Sigmoid colon (tissue), 7 donors: ENCODE data around the gene NOP56. TPM values are rescaled to one million over a fixed set of nuclear protein-coding genes. Genes with fewer than 3 reads are reported as not detected.

Experiments
- DNase-seq: peaks from one replicate; pipeline ENCODE4 v3.0.0-alpha.2; 2019
- H3K27ac ChIP-seq, 4 donors: fragments of 200-600 bp; sonication (generic); one replicate each; pipeline ENCODE4 v1.5.1; 2016 to 2019; ENCODE audit warnings: mild to moderate bottlenecking in 1 of 4
- H3K27me3 ChIP-seq, 3 donors: fragments of 200-600 bp; sonication (generic); one replicate each; pipeline ENCODE4 v1.5.1; 2019; ENCODE audit warnings: mild to moderate bottlenecking in 1 of 3
- H3K36me3 ChIP-seq, 4 donors: fragments of 200-600 bp; sonication (generic); one replicate each; pipeline ENCODE4 v1.5.1; 2016 to 2019
- H3K4me1 ChIP-seq, 4 donors: fragments of 200-600 bp; sonication (generic); one replicate each; pipeline ENCODE4 v1.5.1; 2017 to 2019
- H3K4me3 ChIP-seq, 4 donors: fragments of 200-600 bp; sonication (generic); one replicate each; pipeline ENCODE4 v1.5.1; 2017 to 2019; ENCODE audit warnings: mild to moderate bottlenecking in 2 of 4, moderate library complexity in 1 of 4
- H3K9me3 ChIP-seq, 4 donors: fragments of 200-600 bp in 3 of 4; sonication (generic) in 3 of 4; one replicate each; pipeline versions ENCODE4 v1.5.1 to v1.6.1; 2013 to 2019
- CTCF ChIP-seq, 4 experiments: fragments of 450-650 bp in 3 of 4; fragments of 200-600 bp in 1 of 4; IDR thresholded peaks; one replicate each; pipeline ENCODE4 v1.5.1; 2016 to 2019; ENCODE audit warnings: antibody characterized with exemption in 4 of 4, mild to moderate bottlenecking in 3 of 4, moderate library complexity in 2 of 4
- EP300 ChIP-seq, 4 donors: sonication (generic); formaldehyde crosslinking; IDR thresholded peaks; one replicate each; pipeline ENCODE4 v1.6.1; 2017; ENCODE audit warnings: antibody characterized with exemption in 4 of 4
- POLR2A ChIP-seq, 2 donors: fragments of 450-650 bp; IDR thresholded peaks; one replicate each; pipeline ENCODE4 v1.6.1; 2016; ENCODE audit warnings: antibody characterized with exemption in 2 of 2, mild to moderate bottlenecking in 2 of 2, moderate library complexity in 2 of 2
- POLR2AphosphoS5 ChIP-seq, 4 donors: sonication (generic); formaldehyde crosslinking; IDR thresholded peaks; one replicate each; pipeline ENCODE4 v1.6.1; 2017; ENCODE audit warnings: antibody characterized with exemption in 4 of 4
- WGBS, 2 donors: extraction: QIAGEN DNeasy Blood & Tissue Kit; methylation state at CpG; one replicate each; pipeline ENCODE4 v1.1.7; 2013; 5-methylcytosine and 5-hydroxymethylcytosine counted together
- intact Hi-C: fragments of 100-400 bp; cut with DNase I; formaldehyde crosslinking; loops from one replicate; pipeline ENCODE4 v1.15.1; 2023
- polyA plus RNA-seq, 3 donors: library from polyadenylated mRNA; stranded (reverse); fragments of 200-250 nt; gene quantifications; one replicate each; pipeline ENCODE4 v1.2.3, GENCODE V29; 2013
- total RNA-seq, 4 donors: library from RNA; depleted of rRNA; stranded (reverse); fragments of >200 nt; gene quantifications; one replicate each; pipeline ENCODE4 v1.1.0, GENCODE V29; 2016
- donor health status: healthy with polysubstance abuse.
- donor health status: Bipolar disorder and iron deficiency.
- donor health status: healthy.

The NOP56 gene
- total and polyA plus RNA-seq, 7 donors: 33.6 to 152 (median 62.7) TPM

- intact Hi-C loops: loop anchor here (1.0 to 5.0 kb wide), 6 partner anchors 10 to 551 kb away; partner anchors contain the start of genes MRPS26, SNRPB, STK35 and ZNF343
These were observed 508 bp downstream of the NOP56 start for GRCh38 chr20:2652724-2653555.

GRCh38 chr20:2653556-2654383 is 1.3 kb downstream of the NOP56 start:
- WGBS, 2 donors: 14 to 33% methylated on average over 24 of the region's 24 CpGs
- Histone ChIP-seq H3K4me1 (peaks cover 0 to 31% (median 21%) of the 10 kb centered on the region in 4 donors), H3K27me3 (no peaks in the 10 kb centered on the region), H3K36me3 (peaks cover 38 to 50% (median 44%) of the 10 kb centered on the region in 4 donors), H3K9me3 (no peaks in the 10 kb centered on the region), H3K27ac (peak overlapping the region in 3 of 4 donors; percentile 87 to 96 (median 91)), H3K4me3 (peak overlapping the region; percentile 67 to 97 (median 90))
- no peak for DNase-seq
- no peak for TF ChIP-seq POLR2AphosphoS5 (IDR thresholded peaks at IDR 0.05)
- no peak for TF ChIP-seq POLR2A (IDR thresholded peaks at IDR 0.05)
- TF ChIP-seq CTCF (IDR thresholded peaks at IDR 0.05): no peak
- no peak for TF ChIP-seq EP300 (IDR thresholded peaks at IDR 0.05)
- intact Hi-C loops: loop anchor here (5.0 kb wide), 4 partner anchors 146 to 551 kb away; partner anchors contain the start of genes MRPS26, SNRPB, STK35 and ZNF343

More at GRCh38 chr20:2652724-2653555, 508 bp downstream of the NOP56 start:
- Histone ChIP-seq H3K36me3 (peaks cover 30 to 42% (median 35%) of the 10 kb centered on the region in 4 donors), H3K4me1 (peaks cover 0 to 31% (median 21%) of the 10 kb centered on the region in 4 donors), H3K9me3 (no peaks in the 10 kb centered on the region), H3K27ac (peak overlapping the region; percentile 87 to 96 (median 92)), H3K4me3 (peak overlapping the region; percentile 67 to 97 (median 90)), H3K27me3 (no peaks in the 10 kb centered on the region)
- DNase-seq: no peak
- TF ChIP-seq CTCF (IDR thresholded peaks at IDR 0.05) (no peak), POLR2AphosphoS5 (IDR thresholded peaks at IDR 0.05) (no peak), POLR2A (IDR thresholded peaks at IDR 0.05) (no peak), EP300 (IDR thresholded peaks at IDR 0.05) (no peak)
- WGBS, 2 donors: 0% methylated on average over 56 of the region's 56 CpGs

- Histone ChIP-seq H3K4me1 (peaks cover 0 to 31% (median 21%) of the 10 kb centered on the region in 4 donors), H3K27ac (no peak overlapping the region), H3K9me3 (no peaks in the 10 kb centered on the region), H3K27me3 (no peaks in the 10 kb centered on the region), H3K36me3 (peaks cover 44 to 57% (median 50%) of the 10 kb centered on the region in 4 donors), H3K4me3 (no peak overlapping the region)
- no peak for TF ChIP-seq CTCF (IDR thresholded peaks at IDR 0.05)
- TF ChIP-seq POLR2AphosphoS5 (IDR thresholded peaks at IDR 0.05): no peak
- TF ChIP-seq EP300 (IDR thresholded peaks at IDR 0.05): no peak
- no peak for TF ChIP-seq POLR2A (IDR thresholded peaks at IDR 0.05)
- 75 to 82% methylated on average over 9 of the region's 9 CpGs for WGBS, 2 donors
- DNase-seq: no peak
- intact Hi-C loops: loop anchor here (5.0 kb wide), 4 partner anchors 147 to 552 kb away; partner anchors contain the start of genes MRPS26, SNRPB, STK35 and ZNF343
These were observed 2.0 kb downstream of the NOP56 start for GRCh38 chr20:2654384-2654822.

- no peaks in the 10 kb centered on the region for H3K27me3 ChIP-seq
- peaks cover 0 to 31% (median 21%) of the 10 kb centered on the region in 4 donors for H3K4me1 ChIP-seq
- peaks cover 48 to 61% (median 53%) of the 10 kb centered on the region in 4 donors for H3K36me3 ChIP-seq
- H3K4me3 ChIP-seq: no peak overlapping the region
- WGBS, 2 donors: 75 to 94% methylated on average over 3 of the region's 3 CpGs
- DNase-seq: no peak
- H3K27ac ChIP-seq: no peak overlapping the region
- TF ChIP-seq CTCF (IDR thresholded peaks at IDR 0.05): no peak
- TF ChIP-seq EP300 (IDR thresholded peaks at IDR 0.05): no peak
- intact Hi-C loops: loop anchor here (5.0 kb wide), 4 partner anchors 148 to 553 kb away; partner anchors contain the start of genes MRPS26, SNRPB, STK35 and ZNF343
- no peaks in the 10 kb centered on the region for H3K9me3 ChIP-seq
These were observed 2.4 kb downstream of the NOP56 start for GRCh38 chr20:2654831-2655230.
